GM18526 (cell line): Measurements from ENCODE around the gene NEB.

ENCODE experiments used
- POLR2A ChIP-seq: IDR thresholded peaks from 3 replicates; pipeline ENCODE4 v1.6.1; 2011; ENCODE audit not compliant: insufficient read length; ENCODE audit errors: extremely low read depth

NEB gene

DNA sequence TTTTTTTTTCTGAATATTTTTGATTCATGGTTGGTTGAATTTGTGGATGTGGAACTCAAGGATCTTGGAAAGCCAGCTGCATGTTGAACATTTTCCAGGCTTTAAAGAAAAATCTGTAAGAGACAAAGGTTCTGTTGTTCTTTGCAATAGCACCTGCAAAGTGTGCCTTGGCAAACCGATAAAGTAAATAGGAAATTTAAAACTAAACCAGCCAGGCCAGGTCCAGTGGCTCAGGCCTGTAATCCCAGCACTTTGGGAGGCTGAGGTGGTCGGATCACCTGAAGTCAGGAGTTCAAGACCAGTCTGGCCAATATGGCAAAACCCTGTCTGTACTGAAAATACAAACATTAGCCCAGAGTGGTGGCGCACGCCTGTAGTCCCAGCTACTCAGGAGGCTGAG lies 250.2 kb downstream of the NEB start:
- no peak for TF ChIP-seq POLR2A

DNA sequence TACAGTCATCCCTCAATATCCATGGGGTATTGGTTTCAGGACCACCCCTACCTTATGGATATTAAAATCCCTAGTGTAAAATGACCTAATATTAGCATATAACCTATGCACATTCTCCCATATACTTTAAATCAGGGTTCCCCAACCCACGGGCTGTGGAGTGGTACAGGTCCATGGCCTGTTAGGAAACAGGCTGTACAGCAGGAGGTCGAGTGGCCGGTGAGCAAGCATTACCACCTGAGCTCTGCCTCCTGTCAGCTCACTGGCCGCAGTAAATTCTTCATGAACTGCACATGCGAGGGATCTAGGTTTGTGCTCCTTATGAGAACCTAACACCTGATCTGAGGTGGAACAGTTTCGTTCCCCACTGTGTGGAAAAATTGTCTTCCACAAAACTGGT lies 250.7 kb downstream of the NEB start:
- no peak for TF ChIP-seq POLR2A

DNA sequence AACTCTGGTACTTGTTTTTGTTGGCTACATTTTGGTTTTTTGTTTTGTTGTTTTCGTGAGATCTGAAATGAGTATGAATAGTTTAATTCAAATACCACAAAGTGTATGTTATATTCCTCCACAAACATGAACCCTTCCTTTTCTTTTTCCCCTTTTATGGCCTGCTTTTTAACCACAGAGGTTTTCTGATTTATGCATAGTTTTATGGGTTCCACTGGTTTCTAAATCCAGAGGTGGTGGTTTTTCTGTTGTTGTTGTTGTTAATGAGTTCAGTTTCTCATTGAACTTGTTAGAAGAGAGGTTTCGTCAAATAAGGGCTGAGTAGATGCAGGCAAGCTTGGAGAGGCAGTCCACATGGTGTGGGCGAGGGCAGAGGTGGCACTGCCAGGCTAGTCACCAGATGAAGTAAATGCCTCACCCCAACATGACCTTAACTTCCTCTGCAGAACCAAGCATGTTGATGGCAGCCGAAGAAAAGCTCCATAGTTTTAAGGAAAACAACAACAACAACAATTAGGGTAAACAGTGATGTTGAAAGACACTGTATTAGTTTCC lies 252.0 kb downstream of the NEB start:
- TF ChIP-seq POLR2A: no peak

DNA sequence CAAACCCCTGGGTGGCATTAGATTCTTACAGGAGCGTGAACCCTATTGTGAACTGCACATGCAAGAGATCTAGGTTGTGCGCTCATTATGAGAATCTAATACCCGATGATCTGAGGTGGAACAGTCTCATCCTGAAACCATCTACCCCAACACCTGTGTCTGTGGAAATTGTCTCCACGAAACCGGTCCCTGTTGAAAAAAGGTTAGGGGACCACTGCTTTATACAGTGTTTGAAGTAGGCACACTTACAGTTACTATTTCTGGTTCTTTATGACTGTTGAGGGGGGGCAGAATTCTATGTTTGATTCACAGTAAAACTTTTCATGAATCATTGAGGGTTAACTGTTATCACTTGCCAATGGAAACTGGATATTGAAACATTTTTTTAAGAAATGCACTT lies 252.5 kb downstream of the NEB start:
- TF ChIP-seq POLR2A: no peak

DNA sequence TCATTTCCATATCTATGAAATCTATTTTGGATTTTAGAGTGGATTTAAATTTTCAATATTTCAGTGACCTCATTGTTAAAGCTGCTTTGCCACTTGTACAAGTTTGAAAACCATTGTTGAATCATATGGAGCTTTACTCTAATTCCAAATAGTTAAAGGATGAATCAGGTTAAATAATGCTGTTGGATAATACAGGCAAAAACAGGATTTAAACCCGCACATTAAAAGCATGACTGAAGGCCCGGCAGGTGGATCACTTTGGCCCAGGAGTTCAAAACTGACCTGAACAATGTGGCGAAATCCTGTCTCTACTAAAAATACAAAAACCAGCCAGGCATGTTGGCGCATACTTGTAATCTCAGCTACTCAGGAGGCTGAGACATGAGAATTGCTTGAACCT lies 256.3 kb downstream of the NEB start:
- no peak for TF ChIP-seq POLR2A

DNA sequence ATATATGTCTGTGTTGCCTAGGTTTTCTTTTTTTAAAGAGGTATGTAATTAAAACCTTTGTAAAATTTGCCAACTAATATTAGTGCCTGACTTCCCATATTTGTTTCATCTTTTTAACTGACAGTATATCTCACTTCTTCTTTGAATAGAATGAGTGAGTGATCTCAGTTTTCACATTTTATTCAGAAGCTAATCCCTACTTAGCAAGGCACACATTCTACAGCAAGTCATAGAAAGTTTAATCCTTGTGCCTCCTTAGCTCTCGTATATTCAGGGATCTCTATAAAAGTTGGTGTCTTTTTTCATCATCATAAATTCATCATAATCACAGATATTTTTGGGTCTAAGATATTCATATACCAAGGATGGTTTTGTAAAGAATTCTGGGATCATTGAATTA lies 258.0 kb downstream of the NEB start:
- TF ChIP-seq POLR2A: no peak

DNA sequence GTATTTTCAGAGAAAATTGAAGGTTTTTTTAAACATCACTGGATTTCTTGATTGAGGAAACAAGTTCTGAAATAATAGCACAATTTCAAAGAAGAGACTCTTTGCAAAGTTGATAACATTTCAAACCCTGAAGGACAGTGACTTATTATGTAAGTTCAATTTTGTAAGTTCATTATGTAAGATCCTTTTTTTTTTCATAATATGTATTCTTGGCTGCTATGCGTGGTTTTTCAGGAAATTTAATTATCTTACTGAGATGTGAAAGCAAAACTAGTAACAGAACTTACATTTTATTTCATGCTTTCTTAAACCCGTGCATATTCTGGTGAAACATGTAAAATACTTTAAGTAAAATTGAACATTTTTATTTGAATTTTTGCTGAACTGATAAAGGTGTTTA lies 259.2 kb downstream of the NEB start:
- TF ChIP-seq POLR2A: no peak

DNA sequence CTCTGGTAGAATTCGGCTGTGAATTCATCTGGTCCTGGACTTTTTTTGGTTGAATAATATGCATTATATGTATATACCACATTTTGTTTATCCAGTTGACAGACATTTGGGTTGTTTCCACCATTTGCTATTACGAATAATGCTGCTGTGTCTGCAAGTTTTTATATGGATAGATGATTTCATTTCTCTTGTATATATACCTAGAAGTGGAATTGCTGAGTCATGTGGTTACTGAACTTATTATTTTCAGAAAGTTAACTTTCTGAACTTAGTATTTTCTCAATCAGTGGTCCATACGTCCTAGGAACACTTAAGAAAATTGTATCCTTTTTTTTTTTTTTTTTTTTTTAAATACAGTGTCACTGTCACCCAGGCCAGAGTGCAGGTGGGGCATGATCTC lies 261.3 kb downstream of the NEB start:
- TF ChIP-seq POLR2A: no peak

DNA sequence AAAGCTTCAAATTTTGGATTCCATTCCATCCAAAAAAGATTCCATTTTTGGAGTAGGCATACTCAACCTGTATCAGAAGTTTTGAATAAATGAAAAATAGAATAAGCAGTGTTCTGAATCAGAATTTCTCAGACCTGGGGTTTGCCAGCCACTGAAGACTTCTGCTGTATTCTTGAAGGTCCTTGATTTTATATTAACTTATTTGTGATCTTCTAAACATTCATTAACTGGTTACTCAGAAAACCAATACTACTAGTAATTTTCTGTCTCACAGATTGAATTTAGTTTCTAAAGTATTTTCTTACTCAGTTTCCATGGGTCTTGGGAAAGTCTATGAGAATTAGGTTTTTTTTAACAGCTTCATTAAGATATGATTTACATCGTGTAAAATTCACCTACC lies 263.7 kb downstream of the NEB start:
- no peak for TF ChIP-seq POLR2A

DNA sequence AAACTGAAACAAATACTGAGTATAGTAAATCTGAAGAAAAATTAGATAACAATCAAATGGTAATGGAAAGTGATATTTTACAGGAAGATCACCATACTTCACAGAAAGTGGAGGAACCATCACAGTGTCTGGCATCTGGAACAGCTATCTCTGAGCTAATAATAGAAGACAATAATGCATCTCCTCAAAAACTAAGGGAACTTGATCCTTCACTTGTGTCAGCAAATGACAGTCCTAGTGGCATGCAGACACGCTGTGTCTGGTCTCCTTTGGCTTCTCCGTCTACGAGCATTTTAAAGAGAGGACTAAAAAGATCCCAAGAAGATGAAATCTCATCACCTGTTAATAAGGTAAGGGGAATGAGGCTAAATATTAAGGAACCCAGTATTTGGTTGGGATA lies 268.5 kb downstream of the NEB start:
- TF ChIP-seq POLR2A: no peak

DNA sequence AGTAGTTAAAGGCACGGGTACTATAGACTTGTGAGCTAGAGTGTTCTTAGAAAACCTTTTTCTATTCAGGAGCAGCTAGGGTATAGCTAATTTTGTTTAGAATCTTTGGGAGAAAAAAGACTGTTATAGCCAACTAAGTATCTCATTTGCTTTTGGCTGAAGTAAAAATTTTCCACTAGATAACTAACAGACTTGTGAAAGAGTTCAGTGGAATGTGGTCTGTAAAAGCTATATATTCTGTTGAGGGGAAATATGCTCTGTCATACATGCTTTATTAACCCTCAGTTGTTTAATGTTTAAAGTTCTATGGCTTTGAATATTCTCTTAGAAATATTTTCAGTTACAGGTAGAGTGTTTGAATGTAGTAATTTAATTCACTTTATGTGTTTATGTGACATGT lies 274.9 kb downstream of the NEB start:
- no peak for TF ChIP-seq POLR2A

DNA sequence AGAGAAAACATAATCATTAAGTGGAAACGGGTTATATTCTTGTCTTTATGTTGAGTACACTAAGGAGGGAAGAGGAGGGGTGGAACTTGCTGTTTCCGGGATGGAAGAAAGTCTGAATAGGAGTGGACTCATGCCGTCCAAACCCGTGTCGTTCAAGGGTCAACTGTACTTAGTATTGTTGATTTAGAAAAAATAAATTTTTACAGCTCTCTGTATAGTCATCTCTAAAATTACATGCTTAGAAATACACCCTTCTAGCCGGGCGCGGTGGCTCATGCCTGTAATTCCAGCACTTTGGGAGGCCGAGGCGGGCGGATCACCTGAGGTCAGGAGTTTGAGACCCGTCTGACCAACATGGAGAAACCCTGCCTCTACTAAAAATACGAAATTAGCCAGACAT lies 295.1 kb downstream of the NEB start:
- no peak for TF ChIP-seq POLR2A

DNA sequence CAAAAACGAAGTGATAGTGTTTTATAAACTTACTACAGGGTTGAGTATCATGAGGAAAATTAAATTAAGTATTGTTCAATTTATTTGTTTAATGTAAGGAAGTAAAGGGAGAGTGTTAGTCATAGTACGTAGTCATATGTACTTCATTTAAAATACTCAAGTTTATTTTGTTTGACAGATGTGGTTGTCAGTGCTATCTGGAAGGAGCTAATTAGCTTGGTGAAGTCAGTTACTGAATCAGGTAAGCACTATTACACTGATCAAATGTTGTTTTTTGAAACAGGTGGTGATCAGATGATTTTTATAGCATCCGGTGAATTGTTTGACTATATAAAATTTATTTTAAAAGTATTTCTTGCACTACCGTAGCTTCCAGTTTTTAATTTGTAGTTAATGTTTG lies 295.8 kb downstream of the NEB start:
- TF ChIP-seq POLR2A: no peak

DNA sequence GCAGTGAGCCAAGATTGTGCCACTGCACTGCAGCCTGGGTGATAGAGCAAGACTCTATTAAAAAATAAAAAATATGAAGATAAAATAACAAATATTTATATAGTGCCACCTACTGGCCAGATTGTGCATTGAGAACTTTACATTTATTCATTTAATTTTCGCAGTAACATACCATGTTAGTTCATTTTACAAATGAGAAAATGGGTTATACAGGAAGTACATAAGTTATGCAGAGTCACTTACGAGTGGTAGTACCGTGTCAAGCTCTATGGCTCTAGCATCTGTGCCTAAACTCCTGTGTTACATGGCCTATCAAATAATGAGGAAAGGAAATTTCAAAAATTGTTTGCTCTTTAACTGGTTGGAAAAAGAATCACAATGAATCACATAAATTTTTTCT lies 296.6 kb downstream of the NEB start:
- TF ChIP-seq POLR2A: no peak
